Measurements from ENCODE around the gene FAM9C.

The FAM9C gene

DNA sequence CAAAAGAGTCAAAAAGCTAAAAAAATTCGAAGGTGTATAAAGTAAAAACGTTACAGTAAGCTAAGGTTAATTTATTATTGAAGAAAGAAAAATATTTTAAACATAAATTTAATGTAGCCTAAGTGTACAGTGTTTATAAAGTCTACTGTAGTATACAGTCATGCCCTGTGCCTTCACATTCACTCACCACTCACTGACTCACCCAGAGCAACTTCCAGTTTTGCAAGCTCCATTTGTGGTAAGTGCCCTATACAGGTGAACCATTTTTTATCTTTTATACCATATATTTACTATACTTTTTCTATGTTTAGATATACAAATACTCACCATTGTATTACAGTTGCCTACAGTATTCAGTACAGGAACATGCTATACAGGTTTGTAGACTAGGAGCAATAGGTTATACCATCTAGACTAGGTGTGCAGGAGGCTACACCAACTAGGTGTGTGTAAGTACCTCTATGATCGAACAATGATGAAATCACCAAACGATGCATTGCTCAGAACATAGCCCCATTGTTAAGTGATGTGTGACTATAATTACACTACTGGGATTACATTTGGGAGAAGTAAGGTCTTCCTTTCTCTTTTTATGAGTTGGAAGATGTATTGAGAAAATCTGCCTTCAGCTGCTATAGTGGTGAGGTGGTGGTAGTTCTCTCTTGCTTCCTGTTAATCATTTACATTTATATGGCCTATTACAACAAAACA, 42.3 kb downstream of the FAM9C start:
- DNase-seq (ENCODE audit: low spot score): no peak
- TF ChIP-seq, protein P1, sequence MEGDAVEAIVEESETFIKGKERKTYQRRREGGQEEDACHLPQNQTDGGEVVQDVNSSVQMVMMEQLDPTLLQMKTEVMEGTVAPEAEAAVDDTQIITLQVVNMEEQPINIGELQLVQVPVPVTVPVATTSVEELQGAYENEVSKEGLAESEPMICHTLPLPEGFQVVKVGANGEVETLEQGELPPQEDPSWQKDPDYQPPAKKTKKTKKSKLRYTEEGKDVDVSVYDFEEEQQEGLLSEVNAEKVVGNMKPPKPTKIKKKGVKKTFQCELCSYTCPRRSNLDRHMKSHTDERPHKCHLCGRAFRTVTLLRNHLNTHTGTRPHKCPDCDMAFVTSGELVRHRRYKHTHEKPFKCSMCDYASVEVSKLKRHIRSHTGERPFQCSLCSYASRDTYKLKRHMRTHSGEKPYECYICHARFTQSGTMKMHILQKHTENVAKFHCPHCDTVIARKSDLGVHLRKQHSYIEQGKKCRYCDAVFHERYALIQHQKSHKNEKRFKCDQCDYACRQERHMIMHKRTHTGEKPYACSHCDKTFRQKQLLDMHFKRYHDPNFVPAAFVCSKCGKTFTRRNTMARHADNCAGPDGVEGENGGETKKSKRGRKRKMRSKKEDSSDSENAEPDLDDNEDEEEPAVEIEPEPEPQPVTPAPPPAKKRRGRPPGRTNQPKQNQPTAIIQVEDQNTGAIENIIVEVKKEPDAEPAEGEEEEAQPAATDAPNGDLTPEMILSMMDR (IDR thresholded peaks at IDR 0.05): no peak
- H3K27ac ChIP-seq: no peak overlapping the region
- no peak overlapping the region for H3K4me3 ChIP-seq

DNA sequence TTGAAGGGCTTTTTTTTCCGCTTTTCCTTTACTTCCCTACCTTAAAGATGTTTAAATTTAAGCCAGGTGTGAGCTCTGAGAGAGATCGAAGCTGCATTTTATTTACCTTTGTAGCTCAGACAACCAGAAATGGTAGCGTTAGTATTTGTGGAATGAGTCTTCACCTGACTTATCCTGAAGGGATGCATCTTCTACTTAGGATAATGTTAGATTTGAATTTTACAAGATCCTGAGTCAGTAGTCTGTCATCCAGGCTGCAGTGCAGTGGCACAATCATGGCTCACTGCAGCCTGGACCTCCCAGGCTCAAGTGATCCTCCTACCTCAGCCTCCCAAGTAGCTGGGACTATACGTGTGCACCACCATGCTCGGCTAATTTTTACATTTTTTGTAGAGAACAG, 43.3 kb downstream of the FAM9C start:
- TF ChIP-seq, protein P1 (IDR thresholded peaks at IDR 0.05): no peak
- H3K27ac ChIP-seq: peak overlapping the region in 1 of 2 donors; percentile 4
- DNase-seq (ENCODE audit: low spot score): no peak
- no peak overlapping the region for H3K4me3 ChIP-seq

DNA sequence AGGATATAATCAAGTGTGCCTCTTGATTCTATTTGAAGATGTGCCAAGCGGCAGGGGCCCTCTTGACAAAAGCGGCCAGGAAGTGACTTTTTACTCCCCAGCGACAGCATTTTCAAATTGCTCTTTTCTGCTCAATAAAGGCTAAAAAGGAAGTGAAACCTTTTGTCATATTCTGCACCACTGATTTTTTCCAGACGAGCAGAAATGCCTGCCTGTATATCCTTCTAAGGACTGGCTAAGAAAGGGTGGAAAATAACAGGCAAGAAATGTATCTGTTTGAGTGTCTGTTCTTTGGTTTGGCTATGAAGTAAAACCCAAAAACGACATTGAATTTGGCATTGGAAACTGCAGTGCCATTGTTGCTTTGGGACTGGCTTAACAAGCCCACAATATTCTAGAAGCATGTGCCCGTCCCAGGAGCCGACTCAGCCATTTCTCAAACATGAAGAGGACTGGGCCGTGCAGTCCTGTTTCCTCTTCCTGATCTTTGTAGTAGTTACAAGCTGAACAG, 44.1 kb downstream of the FAM9C start:
- TF ChIP-seq, protein P1 (IDR thresholded peaks at IDR 0.05): no peak
- H3K27ac ChIP-seq: peak overlapping the region in 1 of 2 donors; percentile 44
- DNase-seq (ENCODE audit: low spot score): no peak
- H3K4me3 ChIP-seq: peak overlapping the region; percentile 10

DNA sequence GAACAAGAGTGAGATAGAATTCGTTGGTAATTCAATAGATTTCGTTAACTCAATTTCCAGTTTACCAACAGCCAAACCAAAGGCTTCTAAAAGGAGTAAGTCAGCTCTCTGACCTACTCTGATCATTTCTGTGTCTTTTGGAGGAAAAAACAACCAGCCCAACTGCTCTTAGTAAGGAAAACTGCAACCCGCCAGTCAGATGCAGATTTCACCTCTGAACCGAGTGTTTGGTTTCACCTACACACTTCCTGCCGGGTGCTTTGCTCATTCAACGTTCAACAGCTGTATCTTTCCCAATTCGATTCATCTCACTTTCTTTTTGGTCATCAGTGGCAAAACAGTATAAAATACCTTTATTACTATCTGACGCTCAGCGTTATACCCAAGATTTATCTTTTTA, 45.0 kb downstream of the FAM9C start:
- Histone ChIP-seq H3K27ac (peak overlapping the region in 1 of 2 donors; percentile 43), H3K4me3 (no peak overlapping the region)
- no peak for DNase-seq (ENCODE audit: low spot score)
- TF ChIP-seq, protein P1 (IDR thresholded peaks at IDR 0.05): no peak

DNA sequence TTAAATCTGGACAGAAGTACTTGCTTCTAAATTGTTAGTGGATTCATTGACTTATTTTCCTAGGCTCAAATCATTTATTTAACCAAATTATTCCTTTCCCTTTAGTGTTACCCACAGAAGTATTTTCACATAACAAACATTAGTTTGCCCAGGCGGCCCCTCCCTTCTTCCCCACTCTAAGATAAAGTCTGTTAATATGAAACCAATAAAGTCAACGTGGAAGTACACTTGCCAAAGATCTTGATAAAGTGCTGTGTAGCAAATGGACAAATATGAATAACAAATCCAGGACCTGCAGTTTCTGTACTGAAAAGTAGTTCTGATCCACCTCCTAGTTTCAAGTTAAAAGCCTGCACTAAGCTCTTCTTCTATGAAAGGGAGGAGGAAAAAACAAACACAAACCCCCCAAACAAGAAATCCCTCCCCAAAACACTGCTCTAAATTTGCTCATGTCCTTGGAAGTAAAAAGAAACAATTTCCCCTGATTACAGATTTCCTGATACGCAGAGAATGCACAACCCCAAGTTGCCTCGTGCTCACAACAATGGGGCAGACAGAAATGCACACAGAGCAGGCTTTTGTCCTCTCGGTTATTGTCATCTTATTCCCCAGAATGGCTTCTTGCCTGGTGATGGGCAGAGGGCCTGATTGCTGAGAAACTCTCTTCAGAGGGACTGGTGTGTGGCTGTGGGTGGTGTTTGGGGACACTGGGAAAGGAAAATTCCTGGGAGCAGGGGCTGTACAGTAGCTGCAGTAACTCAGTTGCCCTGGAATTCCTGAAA, 46.3 kb downstream of the FAM9C start:
- DNase-seq (ENCODE audit: low spot score): no peak
- H3K27ac ChIP-seq: peak overlapping the region in 1 of 2 donors; percentile 25
- H3K4me3 ChIP-seq: no peak overlapping the region
- TF ChIP-seq, protein P1 (IDR thresholded peaks at IDR 0.05): no peak

DNA sequence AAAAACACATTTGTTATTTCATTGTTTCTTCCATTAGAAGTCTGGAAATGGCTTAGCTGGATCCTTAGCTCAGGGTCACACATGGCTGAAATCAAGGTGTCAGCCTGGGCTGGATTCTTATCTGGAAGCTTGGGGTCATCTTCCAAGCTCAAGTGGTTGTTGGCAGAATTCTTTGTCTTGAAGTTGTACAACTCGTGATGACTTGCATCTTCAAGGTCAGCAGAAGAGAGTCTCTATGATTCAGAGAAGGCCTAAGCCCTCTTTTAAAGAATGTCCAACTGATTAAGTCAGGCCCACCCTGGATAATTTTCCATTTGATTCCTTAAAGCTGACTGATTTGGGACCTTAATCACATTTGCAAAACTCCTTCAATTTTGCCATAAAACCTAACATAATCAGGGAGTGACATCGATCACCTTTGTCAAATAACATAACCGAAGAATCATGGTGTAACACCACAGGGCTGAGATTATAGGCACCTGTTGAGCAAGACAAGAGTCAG, 47.4 kb downstream of the FAM9C start:
- TF ChIP-seq, protein P1 (IDR thresholded peaks at IDR 0.05): no peak
- Histone ChIP-seq H3K27ac (no peak overlapping the region), H3K4me3 (no peak overlapping the region)
- DNase-seq (ENCODE audit: low spot score): no peak
